ENCODE data around the gene GCAT. TPM values are rescaled to one million over a fixed set of nuclear protein-coding genes. Genes with fewer than 3 reads are reported as not detected.
A peak's percentile ranks its signal among the peaks of the same experiment; 100 is the strongest.

Gene GCAT
- total RNA-seq, 3 donors from 2014 or later = 9.2 to 15.6 (median 13.6) TPM

DNA sequence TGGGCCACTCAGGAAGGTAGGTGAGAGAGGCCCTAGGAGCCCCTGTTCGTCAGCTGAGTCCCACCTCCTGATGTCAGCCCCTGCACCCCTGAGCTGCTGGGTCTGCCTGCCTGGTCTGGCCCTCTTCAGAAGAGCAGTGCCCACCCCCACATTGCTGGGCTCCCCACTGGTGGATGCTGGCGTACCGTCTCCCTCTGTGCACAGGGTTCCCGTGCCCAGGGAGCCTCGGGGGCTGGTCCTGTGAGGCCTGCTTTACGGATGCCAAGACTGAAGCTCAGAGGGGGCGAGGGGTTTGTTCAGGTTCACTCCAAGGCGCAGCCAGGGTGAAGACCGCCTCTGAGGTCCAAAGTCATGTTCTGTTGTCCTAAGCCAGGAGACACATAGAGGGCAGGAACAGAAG is 44.7 kb upstream of the GCAT start:
- H3K9me3 ChIP-seq = no peaks in the 10 kb centered on the region
- H3K36me3 ChIP-seq (ENCODE audit: low read depth) = peaks cover 4% of the 10 kb centered on the region
- TF ChIP-seq, protein P1, sequence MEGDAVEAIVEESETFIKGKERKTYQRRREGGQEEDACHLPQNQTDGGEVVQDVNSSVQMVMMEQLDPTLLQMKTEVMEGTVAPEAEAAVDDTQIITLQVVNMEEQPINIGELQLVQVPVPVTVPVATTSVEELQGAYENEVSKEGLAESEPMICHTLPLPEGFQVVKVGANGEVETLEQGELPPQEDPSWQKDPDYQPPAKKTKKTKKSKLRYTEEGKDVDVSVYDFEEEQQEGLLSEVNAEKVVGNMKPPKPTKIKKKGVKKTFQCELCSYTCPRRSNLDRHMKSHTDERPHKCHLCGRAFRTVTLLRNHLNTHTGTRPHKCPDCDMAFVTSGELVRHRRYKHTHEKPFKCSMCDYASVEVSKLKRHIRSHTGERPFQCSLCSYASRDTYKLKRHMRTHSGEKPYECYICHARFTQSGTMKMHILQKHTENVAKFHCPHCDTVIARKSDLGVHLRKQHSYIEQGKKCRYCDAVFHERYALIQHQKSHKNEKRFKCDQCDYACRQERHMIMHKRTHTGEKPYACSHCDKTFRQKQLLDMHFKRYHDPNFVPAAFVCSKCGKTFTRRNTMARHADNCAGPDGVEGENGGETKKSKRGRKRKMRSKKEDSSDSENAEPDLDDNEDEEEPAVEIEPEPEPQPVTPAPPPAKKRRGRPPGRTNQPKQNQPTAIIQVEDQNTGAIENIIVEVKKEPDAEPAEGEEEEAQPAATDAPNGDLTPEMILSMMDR (IDR thresholded peaks at IDR 0.05) = no peak
- no peaks in the 10 kb centered on the region for H3K4me1 ChIP-seq (ENCODE audit: low read depth)
- no peak overlapping the region for H3K4me3 ChIP-seq
- ATAC-seq (no peak), DNase-seq (no peak)
- intact Hi-C loops (cut with DNase I, micrococcal nuclease) = no loop called here

DNA sequence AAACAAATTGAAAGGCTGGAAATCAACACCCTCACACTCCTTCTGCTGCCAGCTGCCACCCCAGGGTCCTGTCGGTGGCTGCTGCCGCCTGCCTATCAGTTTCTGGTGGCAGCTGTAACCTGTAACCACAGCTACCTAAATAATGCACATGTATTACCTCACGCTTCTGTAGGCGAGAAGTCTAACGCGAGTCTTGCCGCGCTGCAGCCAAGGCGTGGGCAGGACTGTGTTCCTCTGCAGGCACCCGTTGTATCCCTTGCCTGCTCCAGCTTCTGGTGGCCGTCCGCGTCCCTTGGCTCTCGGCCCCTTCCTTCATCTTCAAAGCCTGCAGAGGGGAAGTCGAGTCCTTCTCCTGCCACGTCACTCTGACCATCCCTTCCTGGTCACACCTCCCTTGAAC is 44.1 kb upstream of the GCAT start:
- TF ChIP-seq, protein P1 (IDR thresholded peaks at IDR 0.05) = no peak
- Histone ChIP-seq H3K4me3 (no peak overlapping the region), H3K36me3 (ENCODE audit: low read depth) (peaks cover 4% of the 10 kb centered on the region), H3K4me1 (ENCODE audit: low read depth) (no peaks in the 10 kb centered on the region), H3K9me3 (no peaks in the 10 kb centered on the region)
- intact Hi-C loops (cut with DNase I, micrococcal nuclease) = no loop called here
- ATAC-seq (no peak), DNase-seq (no peak)

DNA sequence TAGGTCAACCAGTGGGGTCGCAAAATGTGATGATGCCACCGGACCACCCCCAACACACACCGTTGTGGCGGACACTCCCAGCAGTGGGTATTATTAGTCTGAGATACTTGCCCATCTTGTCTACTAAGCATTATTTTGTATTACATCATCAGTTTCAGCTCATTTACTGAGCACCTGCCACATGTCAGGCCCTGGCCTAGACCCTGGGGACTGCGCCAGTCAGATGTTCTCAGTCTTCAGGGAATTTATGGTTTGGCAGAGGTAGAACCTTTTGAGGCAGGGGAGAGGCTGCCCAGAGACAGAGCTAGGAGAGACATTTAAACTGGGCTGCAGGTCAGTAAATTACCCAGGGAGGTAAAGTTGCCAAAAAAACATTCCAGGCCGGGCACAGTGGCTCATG is 43.1 kb upstream of the GCAT start:
- H3K9me3 ChIP-seq = no peaks in the 10 kb centered on the region
- H3K4me1 ChIP-seq (ENCODE audit: low read depth) = no peaks in the 10 kb centered on the region
- TF ChIP-seq, protein P1 (IDR thresholded peaks at IDR 0.05) = no peak
- ATAC-seq = no peak
- H3K4me3 ChIP-seq = no peak overlapping the region
- DNase-seq = no peak
- intact Hi-C loops (cut with DNase I, micrococcal nuclease) = no loop called here
- H3K36me3 ChIP-seq (ENCODE audit: low read depth) = peaks cover 4% of the 10 kb centered on the region

DNA sequence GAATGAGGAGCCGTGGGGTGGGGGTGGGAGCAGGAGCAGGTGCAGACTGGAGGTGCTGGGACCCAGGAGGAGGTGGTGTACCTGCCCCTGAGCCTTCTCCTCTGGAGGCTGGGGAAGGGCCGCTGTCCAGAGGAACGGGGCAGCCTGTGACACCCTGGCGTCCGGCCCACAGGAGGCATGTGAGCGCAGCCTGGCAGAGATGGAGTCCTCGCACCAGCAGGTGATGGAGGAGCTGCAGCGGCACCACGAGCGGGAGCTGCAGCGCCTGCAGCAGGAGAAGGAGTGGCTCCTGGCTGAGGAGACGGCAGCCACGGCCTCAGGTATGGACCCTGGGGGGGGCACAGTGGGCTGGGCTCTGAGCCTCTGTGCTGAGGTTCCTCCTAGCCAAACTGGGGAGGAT is 42.2 kb upstream of the GCAT start:
- DNase-seq (no peak), ATAC-seq (no peak)
- H3K9me3 ChIP-seq = no peaks in the 10 kb centered on the region
- H3K36me3 ChIP-seq (ENCODE audit: low read depth) = no peaks in the 10 kb centered on the region
- TF ChIP-seq, protein P1 (IDR thresholded peaks at IDR 0.05) = no peak
- no peaks in the 10 kb centered on the region for H3K4me1 ChIP-seq (ENCODE audit: low read depth)
- intact Hi-C loops (cut with DNase I, micrococcal nuclease) = no loop called here
- no peak overlapping the region for H3K4me3 ChIP-seq

DNA sequence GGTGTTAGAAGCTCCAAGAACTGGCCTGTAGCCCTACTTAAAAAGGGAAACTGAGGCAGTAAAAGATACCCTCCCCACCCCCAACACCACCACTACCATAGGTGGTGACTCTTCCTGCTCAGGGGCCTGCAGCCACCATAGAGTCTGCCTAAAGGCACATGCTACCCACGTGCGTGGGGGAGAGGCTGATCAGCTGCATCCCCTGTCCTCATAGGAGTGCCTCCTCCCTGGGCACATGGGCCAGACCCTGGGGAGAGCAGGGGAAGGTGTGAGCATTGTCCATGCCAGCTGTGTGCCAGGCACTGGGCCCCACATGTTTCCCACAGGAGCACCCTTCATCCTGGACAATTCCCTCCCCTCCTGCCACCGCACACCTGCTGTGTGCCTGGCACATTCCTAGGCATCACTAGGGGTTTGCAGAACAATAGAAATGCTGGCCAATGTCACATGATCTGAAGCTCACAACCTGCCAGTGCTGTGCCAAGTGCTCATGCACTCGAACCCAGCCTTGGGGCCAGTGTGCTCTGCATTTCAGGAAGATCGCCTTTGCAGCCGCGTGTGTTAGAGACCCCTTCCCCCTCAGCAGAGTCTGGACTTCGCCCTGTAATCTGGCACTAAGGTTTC is 41.7 kb upstream of the GCAT start:
- no peaks in the 10 kb centered on the region for H3K9me3 ChIP-seq
- ATAC-seq = no peak
- H3K36me3 ChIP-seq (ENCODE audit: low read depth) = no peaks in the 10 kb centered on the region
- no peaks in the 10 kb centered on the region for H3K4me1 ChIP-seq (ENCODE audit: low read depth)
- DNase-seq = no peak
- no peak overlapping the region for H3K4me3 ChIP-seq
- intact Hi-C loops (cut with DNase I, micrococcal nuclease) = no loop called here
- TF ChIP-seq, protein P1 (IDR thresholded peaks at IDR 0.05) = no peak

DNA sequence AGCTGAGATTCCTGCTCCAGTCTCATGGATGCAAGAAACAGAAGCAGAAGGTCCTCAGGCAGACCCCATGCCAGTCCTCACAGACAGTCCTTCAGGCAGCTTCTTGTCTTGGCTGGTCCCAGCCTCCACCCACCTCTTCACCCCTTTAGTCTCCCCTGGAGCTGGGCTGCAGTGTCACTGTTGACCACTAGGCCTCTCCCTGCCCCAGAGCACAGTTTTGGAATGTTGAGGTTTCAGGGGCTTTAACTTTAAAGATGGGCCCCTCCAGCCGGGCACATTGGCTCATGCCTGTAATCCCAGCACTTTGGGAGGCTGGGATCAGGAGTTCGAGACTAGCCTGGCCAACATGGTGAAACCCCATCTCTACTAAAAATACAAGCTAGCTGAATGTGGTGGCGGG is 39.5 kb upstream of the GCAT start:
- intact Hi-C loops (cut with DNase I, micrococcal nuclease) = no loop called here

More for the DNA sequence above, 39.5 kb upstream of the GCAT start:
- no peak overlapping the region for H3K4me3 ChIP-seq
- no peak for DNase-seq
- no peaks in the 10 kb centered on the region for H3K9me3 ChIP-seq
- TF ChIP-seq, protein P1 (IDR thresholded peaks at IDR 0.05) = no peak
- no peaks in the 10 kb centered on the region for H3K4me1 ChIP-seq (ENCODE audit: low read depth)
- H3K36me3 ChIP-seq (ENCODE audit: low read depth) = no peaks in the 10 kb centered on the region
- ATAC-seq = peak; percentile 29
